22Rv1 (cell line): ENCODE results near the gene PRCC.

ENCODE experiments used
- ZFX ChIP-seq: fragments of 450-650 bp; IDR thresholded peaks from 2 replicates; pipeline ENCODE4 v1.6.1; 2017; ENCODE audit warnings: antibody characterized with exemption, borderline replicate concordance
- TF ChIP-seq, protein P1 (sequence below): fragments of 450-650 bp; IDR thresholded peaks from 2 replicates; pipeline ENCODE4 v1.5.1; 2017; ENCODE audit warnings: mild to moderate bottlenecking

- TF ChIP-seq, protein P1, sequence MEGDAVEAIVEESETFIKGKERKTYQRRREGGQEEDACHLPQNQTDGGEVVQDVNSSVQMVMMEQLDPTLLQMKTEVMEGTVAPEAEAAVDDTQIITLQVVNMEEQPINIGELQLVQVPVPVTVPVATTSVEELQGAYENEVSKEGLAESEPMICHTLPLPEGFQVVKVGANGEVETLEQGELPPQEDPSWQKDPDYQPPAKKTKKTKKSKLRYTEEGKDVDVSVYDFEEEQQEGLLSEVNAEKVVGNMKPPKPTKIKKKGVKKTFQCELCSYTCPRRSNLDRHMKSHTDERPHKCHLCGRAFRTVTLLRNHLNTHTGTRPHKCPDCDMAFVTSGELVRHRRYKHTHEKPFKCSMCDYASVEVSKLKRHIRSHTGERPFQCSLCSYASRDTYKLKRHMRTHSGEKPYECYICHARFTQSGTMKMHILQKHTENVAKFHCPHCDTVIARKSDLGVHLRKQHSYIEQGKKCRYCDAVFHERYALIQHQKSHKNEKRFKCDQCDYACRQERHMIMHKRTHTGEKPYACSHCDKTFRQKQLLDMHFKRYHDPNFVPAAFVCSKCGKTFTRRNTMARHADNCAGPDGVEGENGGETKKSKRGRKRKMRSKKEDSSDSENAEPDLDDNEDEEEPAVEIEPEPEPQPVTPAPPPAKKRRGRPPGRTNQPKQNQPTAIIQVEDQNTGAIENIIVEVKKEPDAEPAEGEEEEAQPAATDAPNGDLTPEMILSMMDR, result no peak
- TF ChIP-seq ZFX, result no peak
Observed at GRCh38 chr1:156721131-156721530, 46.2 kb upstream of the PRCC start.
